ENCODE results near the gene SIVA1.

GRCh38 chr14:104758981-104759969, 6.3 kb downstream of the SIVA1 start:
- no peak for TF ChIP-seq CTCF (conservative IDR thresholded peaks at IDR 0.05)
- TF ChIP-seq EZH2 (IDR thresholded peaks at IDR 0.05; ENCODE audit: low read depth): no peak
